SK-N-SH (cell line): ENCODE data around the gene DENND10. TPM values are rescaled to one million over a fixed set of nuclear protein-coding genes. Genes with fewer than 3 reads are reported as not detected.

Source experiments
- CTCF ChIA-PET: fragments of 300-600, 350-600 bp; formaldehyde crosslinking; extraction: SDS; loops from one replicate; lab custom pipeline; 2021; lab: Yijun Ruan, JAX
- POLR2A ChIA-PET: fragments of 350-600 bp; sonication (Branson Sonifier 250); formaldehyde crosslinking; extraction: SDS; loops from one replicate; lab custom pipeline; 2020; ENCODE audit warnings: antibody characterized with exemption, inconsistent platforms; lab: Yijun Ruan, JAX
- DNase-seq: peaks from one replicate; pipeline ENCODE4 v3.0.0; 2012
- H2AFZ ChIP-seq: fragments of 200-600 bp; sonication (generic); 2 replicates; pipeline ENCODE4 v1.8.1; 2016; ENCODE audit warnings: antibody characterized with exemption, mild to moderate bottlenecking, low read depth
- H3F3A ChIP-seq: fragments of 200-600 bp; sonication (generic); replicated peaks from 2 replicates; pipeline ENCODE3; 2016; ENCODE audit warnings: antibody characterized with exemption, mild to moderate bottlenecking; ENCODE audit not compliant: insufficient read depth
- H3K27ac ChIP-seq, 2 experiments: fragments of 200-500 bp in 1 of 2; fragments of 200-600 bp in 1 of 2; sonication (Bioruptor generic) in 1 of 2; sonication (generic), shearing (Covaris generic) in 1 of 2; 2 replicates each; pipeline versions ENCODE4 v1.5.1 to v1.6.1; 2014 to 2016; ENCODE audit warnings: low read depth in 2 of 2, inconsistent platforms in 1 of 2, low read length in 1 of 2, mild to moderate bottlenecking in 1 of 2, mixed read lengths in 1 of 2
- H3K27me3 ChIP-seq: fragments of 200-600 bp; sonication (generic), shearing (Covaris generic); 2 replicates; pipeline ENCODE4 v1.6.1; 2016; ENCODE audit warnings: mixed run types; ENCODE audit not compliant: insufficient read depth
- H3K36me3 ChIP-seq, 2 experiments: fragments of 200-500 bp in 1 of 2; fragments of 200-600 bp in 1 of 2; sonication (Bioruptor generic) in 1 of 2; sonication (generic) in 1 of 2; replicated peaks in 1 of 2; 2 replicates each; pipeline versions ENCODE3 to v1.5.1; 2014 to 2016; ENCODE audit warnings: low read length in 1 of 2, mild to moderate bottlenecking in 1 of 2; ENCODE audit not compliant: insufficient read depth in 2 of 2, control insufficient read depth in 1 of 2
- H3K4me1 ChIP-seq, 2 experiments: fragments of 200-500 bp in 1 of 2; fragments of 200-600 bp in 1 of 2; sonication (Bioruptor generic) in 1 of 2; sonication (generic), shearing (Covaris generic) in 1 of 2; 2 replicates each; pipeline versions ENCODE4 v1.5.1 to v1.6.1; 2014 to 2016; ENCODE audit warnings: low read depth in 1 of 2, low read length in 1 of 2, mixed run types in 1 of 2; ENCODE audit not compliant: insufficient read depth in 2 of 2, control insufficient read depth in 1 of 2
- H3K4me2 ChIP-seq: fragments of 200-600 bp; sonication (generic), shearing (Covaris generic); 2 replicates; pipeline ENCODE4 v1.6.1; 2017; ENCODE audit warnings: mixed run types
- H3K4me3 ChIP-seq, 2 experiments: fragments of 200-500 bp in 1 of 2; fragments of 200-600 bp in 1 of 2; sonication (Bioruptor generic) in 1 of 2; sonication (generic), shearing (Covaris generic) in 1 of 2; 2 replicates each; pipeline versions ENCODE4 v1.5.1 to v1.8.1; 2014 to 2016; ENCODE audit warnings: low read depth in 2 of 2, inconsistent platforms in 1 of 2, low read length in 1 of 2, mild to moderate bottlenecking in 1 of 2, mixed read lengths in 1 of 2, moderate library complexity in 1 of 2
- H3K79me2 ChIP-seq: fragments of 200-600 bp; sonication (generic); 2 replicates; pipeline ENCODE4 v1.8.1; 2017; ENCODE audit warnings: mild to moderate bottlenecking; ENCODE audit not compliant: insufficient read depth
- H3K9ac ChIP-seq: fragments of 200-600 bp; sonication (generic); 2 replicates; pipeline ENCODE4 v1.6.1; 2017; ENCODE audit warnings: mixed run types
- H3K9me2 ChIP-seq: fragments of 200-600 bp; sonication (generic); 2 replicates; pipeline ENCODE4 v1.6.1; 2017; ENCODE audit warnings: mixed run types
- H3K9me3 ChIP-seq: fragments of 200-600 bp; sonication (generic); 2 replicates; pipeline ENCODE4 v1.6.1; 2017; ENCODE audit warnings: mixed run types, mild to moderate bottlenecking, moderate library complexity
- H4K20me1 ChIP-seq: fragments of 200-600 bp; sonication (generic); 2 replicates; pipeline ENCODE4 v1.6.1; 2017; ENCODE audit warnings: mild to moderate bottlenecking, mixed run types; ENCODE audit not compliant: insufficient read depth
- ELF1 ChIP-seq: IDR thresholded peaks from 2 replicates; pipeline ENCODE4 v1.4.0; 2012
- EP300 ChIP-seq, 2 experiments: IDR thresholded peaks; 2 replicates each; pipeline versions ENCODE4 v1.4.0 to v1.6.1; 2012; ENCODE audit warnings: borderline replicate concordance in 1 of 2, low read depth in 1 of 2, low read length in 1 of 2
- FOSL2 ChIP-seq: IDR thresholded peaks from 2 replicates; pipeline ENCODE4 v1.4.0; 2012; ENCODE audit warnings: low read depth, mild to moderate bottlenecking, moderate library complexity, borderline replicate concordance
- FOXJ3 ChIP-seq: sonication (generic); formaldehyde crosslinking; IDR thresholded peaks from 2 replicates; pipeline ENCODE4 v1.5.1; 2020; ENCODE audit warnings: mild to moderate bottlenecking, missing genetic modification reagents
- GABPA ChIP-seq: IDR thresholded peaks from 2 replicates; pipeline ENCODE4 v1.4.0; 2012; ENCODE audit warnings: low read depth, mild to moderate bottlenecking
- GATA2 ChIP-seq: sonication (generic); formaldehyde crosslinking; IDR thresholded peaks from 2 replicates; pipeline ENCODE4 v1.5.0; 2020; ENCODE audit warnings: mild to moderate bottlenecking, missing genetic modification reagents
- MEF2A ChIP-seq: IDR thresholded peaks from 2 replicates; pipeline ENCODE4 v1.4.0; 2012; ENCODE audit warnings: low read depth, borderline replicate concordance
- NFIC ChIP-seq: IDR thresholded peaks from 2 replicates; pipeline ENCODE4 v1.4.0; 2012; ENCODE audit warnings: borderline replicate concordance
- POLR2AphosphoS5 ChIP-seq: IDR thresholded peaks from 2 replicates; pipeline ENCODE4 v1.6.1; 2012; ENCODE audit warnings: low read depth, low read length
- RCOR1 ChIP-seq: fragments of 150-350 bp; IDR thresholded peaks from 2 replicates; pipeline ENCODE4 v1.6.1; 2017; ENCODE audit warnings: antibody characterized with exemption, low read length
- RXRA ChIP-seq: IDR thresholded peaks from 2 replicates; pipeline ENCODE4 v1.4.0; 2012; ENCODE audit warnings: low read depth, mild to moderate bottlenecking, borderline replicate concordance
- TCF12 ChIP-seq: IDR thresholded peaks from 2 replicates; pipeline ENCODE4 v1.4.0; 2012
- USF2 ChIP-seq: fragments of 150-350 bp; IDR thresholded peaks from 2 replicates; pipeline ENCODE4 v1.6.1; 2017; ENCODE audit warnings: antibody characterized with exemption, low read length, low read depth, borderline replicate concordance
- YY1 ChIP-seq: IDR thresholded peaks from 2 replicates; pipeline ENCODE4 v1.4.0; 2012; ENCODE audit warnings: low read depth, mild to moderate bottlenecking
- WGBS: methylation state at CpG from one replicate; pipeline ENCODE4 v1.1.6; 2017; ENCODE audit warnings: low lambda C conversion rate; 5-methylcytosine and 5-hydroxymethylcytosine counted together
- polyA plus RNA-seq, 3 experiments: library from polyadenylated mRNA; depleted of rRNA; stranded (reverse); fragments of >200 nt; gene quantifications; 2 replicates each; pipeline ENCODE4 v1.2.3, GENCODE V29; 2012
- TF ChIP-seq, protein P1 (sequence below): fragments of 200-600 bp; sonication (generic); IDR thresholded peaks from 2 replicates; pipeline ENCODE4 v1.6.1; 2017; ENCODE audit warnings: antibody characterized with exemption, mild to moderate bottlenecking, moderate library complexity
- TF ChIP-seq, protein P2 (sequence below): IDR thresholded peaks from 2 replicates; pipeline ENCODE4 v1.4.0; 2012; ENCODE audit warnings: low read depth
- TF ChIP-seq, protein P3 (sequence below): IDR thresholded peaks from 2 replicates; pipeline ENCODE4; 2012

Gene DENND10
- polyA plus RNA-seq, 1 of the 3 experiments (the other 2 are of a cell fraction), result 48.4 TPM

DNA sequence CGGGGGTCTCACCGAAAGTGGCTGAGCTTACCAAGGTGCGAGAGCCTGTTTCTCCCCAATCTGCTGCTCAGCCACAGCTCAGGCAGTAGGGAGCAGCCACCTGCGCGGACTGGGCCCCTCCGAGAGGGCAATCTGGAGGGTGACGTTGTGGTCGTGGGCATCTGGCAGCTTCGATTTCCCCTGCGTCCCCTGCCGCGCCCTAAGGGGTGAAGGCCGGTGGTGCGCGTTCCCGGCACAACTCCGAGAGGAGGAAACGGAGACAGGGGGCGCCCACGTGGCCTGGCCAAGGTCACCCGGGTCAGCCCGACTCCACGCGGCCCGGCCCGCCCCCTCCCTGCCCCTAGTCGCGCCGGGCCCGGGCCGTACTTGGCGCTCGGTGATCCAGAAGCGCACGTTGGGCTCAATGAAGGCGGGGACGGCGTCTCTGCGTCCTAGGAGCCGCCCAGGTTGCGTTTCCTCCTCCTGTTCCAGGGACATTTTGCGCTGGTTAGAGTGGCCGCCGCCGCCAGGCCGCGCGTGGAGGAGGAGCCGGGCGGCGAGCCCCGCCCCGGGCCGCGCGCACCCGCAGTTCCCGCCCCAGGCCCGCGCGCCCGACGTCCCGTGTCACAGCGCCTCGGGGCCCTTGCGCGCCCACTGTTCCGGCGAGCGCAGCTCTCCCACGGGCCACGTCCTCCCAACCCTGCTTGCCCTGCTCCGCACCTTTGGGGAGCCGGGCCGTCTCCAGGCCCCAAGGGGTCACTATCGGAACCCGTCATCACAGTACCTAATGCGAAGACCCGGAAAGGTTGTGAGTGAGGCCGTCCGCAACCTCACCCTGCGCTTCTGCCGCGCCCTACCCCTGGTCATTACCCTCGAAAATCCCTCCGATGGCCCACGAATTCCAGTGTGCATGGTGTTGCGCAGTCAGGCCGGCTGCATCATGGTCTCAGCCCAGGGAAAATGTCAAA is 61.5 kb downstream of the DENND10 start, which contains the start of gene SFXN4 (continued):
- TF ChIP-seq NFIC, result no peak
- no peak for TF ChIP-seq YY1
- TF ChIP-seq FOSL2, result no peak

DNA sequence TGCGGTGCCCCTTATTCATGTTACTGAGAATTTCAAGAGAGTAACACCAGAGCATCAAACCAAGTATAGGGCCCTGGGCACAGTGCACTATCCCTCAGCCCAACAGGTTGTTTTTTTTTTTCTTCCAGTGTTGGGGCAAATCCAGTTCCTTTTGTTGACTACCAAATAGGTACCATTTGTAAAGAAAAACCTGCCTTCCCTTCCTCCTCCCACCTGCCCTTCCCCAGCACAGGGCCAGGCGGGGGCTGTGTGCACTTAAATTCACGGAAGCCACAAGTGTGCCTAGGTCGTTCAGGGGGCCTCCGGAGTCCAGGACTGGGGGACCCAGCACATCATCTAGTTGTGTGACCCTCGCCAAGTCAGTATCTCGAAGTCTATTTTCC is 62.2 kb downstream of the DENND10 start:
- Histone ChIP-seq H3K9me3 (no peaks in the 10 kb centered on the region), H3K27me3 (no peaks in the 10 kb centered on the region), H3K9ac (peak overlapping the region; percentile 74), H3K9me2 (no peaks in the 10 kb centered on the region), H3K27ac (peak overlapping the region; percentile 7 to 79; a peak in 3 of 4 replicates), H3K36me3 (peaks cover 24 to 31% of the 10 kb centered on the region in 2 experiments), H3K79me2 (no peaks in the 10 kb centered on the region), H2AFZ (peak overlapping the region; percentile 95), H3F3A (peaks cover 35% of the 10 kb centered on the region), H3K4me1 (peaks cover 0 to 13% of the 10 kb centered on the region in 2 experiments; a peak in 2 of 4 replicates), H3K4me2 (peak overlapping the region; percentile 86), H3K4me3 (peak overlapping the region; percentile 69 to 75), H4K20me1 (no peaks in the 10 kb centered on the region)
- ChIA-PET POLR2A (interaction anchor here (1.0 to 1.6 kb wide), 3 partner anchors 10 to 43 kb away, joined by 4 to 5 read pairs (median 4); no protein-coding TSS in a partner anchor), CTCF (no interaction called here)
- DNase-seq, result no peak
- TF ChIP-seq POLR2AphosphoS5 (no peak), GABPA (no peak), NFIC (no peak)
- TF ChIP-seq, protein P1, sequence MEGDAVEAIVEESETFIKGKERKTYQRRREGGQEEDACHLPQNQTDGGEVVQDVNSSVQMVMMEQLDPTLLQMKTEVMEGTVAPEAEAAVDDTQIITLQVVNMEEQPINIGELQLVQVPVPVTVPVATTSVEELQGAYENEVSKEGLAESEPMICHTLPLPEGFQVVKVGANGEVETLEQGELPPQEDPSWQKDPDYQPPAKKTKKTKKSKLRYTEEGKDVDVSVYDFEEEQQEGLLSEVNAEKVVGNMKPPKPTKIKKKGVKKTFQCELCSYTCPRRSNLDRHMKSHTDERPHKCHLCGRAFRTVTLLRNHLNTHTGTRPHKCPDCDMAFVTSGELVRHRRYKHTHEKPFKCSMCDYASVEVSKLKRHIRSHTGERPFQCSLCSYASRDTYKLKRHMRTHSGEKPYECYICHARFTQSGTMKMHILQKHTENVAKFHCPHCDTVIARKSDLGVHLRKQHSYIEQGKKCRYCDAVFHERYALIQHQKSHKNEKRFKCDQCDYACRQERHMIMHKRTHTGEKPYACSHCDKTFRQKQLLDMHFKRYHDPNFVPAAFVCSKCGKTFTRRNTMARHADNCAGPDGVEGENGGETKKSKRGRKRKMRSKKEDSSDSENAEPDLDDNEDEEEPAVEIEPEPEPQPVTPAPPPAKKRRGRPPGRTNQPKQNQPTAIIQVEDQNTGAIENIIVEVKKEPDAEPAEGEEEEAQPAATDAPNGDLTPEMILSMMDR, result no peak
- 92% methylated on average over 7 of the region's 7 CpGs for WGBS

- WGBS, result 84% methylated on average over 8 of the region's 8 CpGs
- TF ChIP-seq EP300 (IDR thresholded peaks at IDR 0.05; ENCODE audit: borderline replicate concordance in 1 of 2, low read depth in 1 of 2, low read length in 1 of 2) (no peak), FOSL2 (no peak), GATA2 (CRISPR knock-in tag) (no peak), POLR2AphosphoS5 (no peak), YY1 (no peak), RXRA (no peak), USF2 (no peak), FOXJ3 (no peak), RCOR1 (no peak), TCF12 (no peak), MEF2A (no peak), ELF1 (no peak)
- TF ChIP-seq, protein P2, sequence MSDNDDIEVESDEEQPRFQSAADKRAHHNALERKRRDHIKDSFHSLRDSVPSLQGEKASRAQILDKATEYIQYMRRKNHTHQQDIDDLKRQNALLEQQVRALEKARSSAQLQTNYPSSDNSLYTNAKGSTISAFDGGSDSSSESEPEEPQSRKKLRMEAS, result no peak
- TF ChIP-seq, protein P3, sequence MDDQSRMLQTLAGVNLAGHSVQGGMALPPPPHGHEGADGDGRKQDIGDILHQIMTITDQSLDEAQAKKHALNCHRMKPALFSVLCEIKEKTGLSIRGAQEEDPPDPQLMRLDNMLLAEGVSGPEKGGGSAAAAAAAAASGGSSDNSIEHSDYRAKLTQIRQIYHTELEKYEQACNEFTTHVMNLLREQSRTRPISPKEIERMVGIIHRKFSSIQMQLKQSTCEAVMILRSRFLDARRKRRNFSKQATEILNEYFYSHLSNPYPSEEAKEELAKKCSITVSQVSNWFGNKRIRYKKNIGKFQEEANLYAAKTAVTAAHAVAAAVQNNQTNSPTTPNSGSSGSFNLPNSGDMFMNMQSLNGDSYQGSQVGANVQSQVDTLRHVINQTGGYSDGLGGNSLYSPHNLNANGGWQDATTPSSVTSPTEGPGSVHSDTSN, result no peak
- H3K9me3 ChIP-seq, result no peaks in the 10 kb centered on the region
- no peaks in the 10 kb centered on the region for H3K27me3 ChIP-seq
- H4K20me1 ChIP-seq, result no peaks in the 10 kb centered on the region
- no peak for DNase-seq
- peaks cover 0 to 13% of the 10 kb centered on the region in 2 experiments; a peak in 2 of 4 replicates for H3K4me1 ChIP-seq
- peaks cover 35% of the 10 kb centered on the region for H3F3A ChIP-seq
- CTCF ChIA-PET, result no interaction called here
- H3K79me2 ChIP-seq, result no peaks in the 10 kb centered on the region
- no peak overlapping the region for H3K27ac ChIP-seq
- H3K9ac ChIP-seq, result no peak overlapping the region
- peaks cover 27 to 35% of the 10 kb centered on the region in 2 experiments for H3K36me3 ChIP-seq
- no peak overlapping the region for H3K4me3 ChIP-seq
- H2AFZ ChIP-seq, result no peak overlapping the region
- no peaks in the 10 kb centered on the region for H3K9me2 ChIP-seq
- POLR2A ChIA-PET, result interaction anchor here (1.0 kb wide), 1 partner anchor 43 kb away, joined by 4 read pairs; no protein-coding TSS in a partner anchor
- H3K4me2 ChIP-seq, result no peak overlapping the region
These were observed 62.7 kb downstream of the DENND10 start for GRCh38 chr10:119166564-119166963.
